Brain microvascular endothelial cell (primary cell): ENCODE results near the gene ANXA2.
A peak's percentile ranks its signal among the peaks of the same experiment; 100 is the strongest.

Experiments
- DNase-seq: peaks from one replicate; pipeline ENCODE4 v3.0.0-alpha.2; 2020
- H3K27ac ChIP-seq: fragments of 250-450 bp; sonication (Bioruptor Pico); 2 replicates; pipeline ENCODE4 v1.5.1; 2020; ENCODE audit warnings: mild to moderate bottlenecking, moderate library complexity
- H3K27me3 ChIP-seq: fragments of 250-450 bp; sonication (Bioruptor Pico); replicated peaks from 2 replicates; pipeline ENCODE4 v1.5.1; 2020; ENCODE audit warnings: mild to moderate bottlenecking
- H3K36me3 ChIP-seq: fragments of 250-450 bp; sonication (Bioruptor Pico); replicated peaks from 2 replicates; pipeline ENCODE4 v1.5.1; 2020; ENCODE audit warnings: mild to moderate bottlenecking
- H3K4me3 ChIP-seq: 2 replicates; pipeline ENCODE4 v1.5.1; 2011; ENCODE audit warnings: low read depth, mild to moderate bottlenecking, control low read depth, low read length, moderate library complexity
- CTCF ChIP-seq: IDR thresholded peaks from 2 replicates; pipeline ENCODE4 v1.5.1; 2011; ENCODE audit warnings: low read depth, mild to moderate bottlenecking, moderate library complexity, low read length, control low read depth, inconsistent platforms; ENCODE audit errors: missing control alignments
- in situ Hi-C: cut with HindIII; loops from 2 replicates; pipeline ENCODE4 v1.10.0; 2017; ENCODE audit warnings: low sequenced_read_pairs, low pct_ligation_motif_present

The ANXA2 gene

GRCh38 chr15:60397772-60398445 lies at the start of gene ANXA2:
Gene ANXA2, minus strand, starts transcription at chr15:60397986. Its CDS starts 11,911 bp downstream, at chr15:60386075.
- in situ Hi-C loops = no loop called here

GRCh38 chr15:60444289-60444912 lies 46.6 kb upstream of the ANXA2 start:
- no peak overlapping the region for H3K4me3 ChIP-seq
- peak; percentile 58 for TF ChIP-seq CTCF
- H3K27me3 ChIP-seq = no peaks in the 10 kb centered on the region
- H3K27ac ChIP-seq = no peak overlapping the region
- in situ Hi-C loops = no loop called here
- no peaks in the 10 kb centered on the region for H3K36me3 ChIP-seq
- peak; percentile 26 for DNase-seq

More at GRCh38 chr15:60397772-60398445, at the start of gene ANXA2:
- Histone ChIP-seq H3K4me3 (peak within 1 kb of the TSS; percentile 71), H3K36me3 (peaks cover 44% of the 10 kb centered on the region), H3K27me3 (no peaks in the 10 kb centered on the region), H3K27ac (peak within 1 kb of the TSS; percentile 99)
- TF ChIP-seq CTCF = no peak
- peak; percentile 75 for DNase-seq

- no peak for TF ChIP-seq CTCF
- H3K27ac ChIP-seq = no peak overlapping the region
Observed at GRCh38 chr15:60442763-60443162, 45.0 kb upstream of the ANXA2 start.

GRCh38 chr15:60442031-60442650 lies 44.4 kb upstream of the ANXA2 start:
- no peak for DNase-seq
- no peaks in the 10 kb centered on the region for H3K27me3 ChIP-seq
- no peak for TF ChIP-seq CTCF
- no peak overlapping the region for H3K4me3 ChIP-seq
- H3K36me3 ChIP-seq = no peaks in the 10 kb centered on the region
- no peak overlapping the region for H3K27ac ChIP-seq
- in situ Hi-C loops = no loop called here

More at GRCh38 chr15:60442763-60443162, 45.0 kb upstream of the ANXA2 start:
- Histone ChIP-seq H3K36me3 (no peaks in the 10 kb centered on the region), H3K4me3 (no peak overlapping the region), H3K27me3 (no peaks in the 10 kb centered on the region)
- DNase-seq = no peak
- in situ Hi-C loops = no loop called here

- H3K36me3 ChIP-seq = no peaks in the 10 kb centered on the region
- no peak overlapping the region for H3K4me3 ChIP-seq
- no peak for DNase-seq
- H3K27ac ChIP-seq = no peak overlapping the region
- no peak for TF ChIP-seq CTCF
- H3K27me3 ChIP-seq = no peaks in the 10 kb centered on the region
- in situ Hi-C loops = no loop called here
Observed at GRCh38 chr15:60441331-60441730, 43.5 kb upstream of the ANXA2 start.
